ENCODE data around the gene OR5V1.
"Not testable (repeated sequence)": the region's sequence is repeated elsewhere in the genome, so short reads cannot be mapped to it uniquely, and the experiment has no call there.

DNA sequence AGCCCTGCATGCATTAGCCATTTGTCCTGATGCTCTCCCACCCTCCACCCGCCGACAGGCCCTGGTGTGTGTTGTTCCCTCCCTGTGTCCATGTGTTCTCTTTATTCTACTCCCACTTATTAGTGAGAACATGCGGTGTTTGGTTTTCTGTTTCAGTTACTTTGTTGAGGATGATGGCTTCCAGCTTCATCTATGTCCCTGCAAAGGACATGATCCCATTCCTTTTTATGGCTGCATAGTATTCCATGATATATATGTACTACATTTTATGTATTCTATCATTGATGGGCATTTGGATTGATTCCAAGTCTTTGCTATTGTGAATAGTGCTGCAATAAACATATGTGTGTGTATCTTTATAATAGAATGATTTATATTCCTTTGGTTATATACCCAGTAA, 19.3 kb downstream of the OR5V1 start:
- TF ChIP-seq, protein P1, sequence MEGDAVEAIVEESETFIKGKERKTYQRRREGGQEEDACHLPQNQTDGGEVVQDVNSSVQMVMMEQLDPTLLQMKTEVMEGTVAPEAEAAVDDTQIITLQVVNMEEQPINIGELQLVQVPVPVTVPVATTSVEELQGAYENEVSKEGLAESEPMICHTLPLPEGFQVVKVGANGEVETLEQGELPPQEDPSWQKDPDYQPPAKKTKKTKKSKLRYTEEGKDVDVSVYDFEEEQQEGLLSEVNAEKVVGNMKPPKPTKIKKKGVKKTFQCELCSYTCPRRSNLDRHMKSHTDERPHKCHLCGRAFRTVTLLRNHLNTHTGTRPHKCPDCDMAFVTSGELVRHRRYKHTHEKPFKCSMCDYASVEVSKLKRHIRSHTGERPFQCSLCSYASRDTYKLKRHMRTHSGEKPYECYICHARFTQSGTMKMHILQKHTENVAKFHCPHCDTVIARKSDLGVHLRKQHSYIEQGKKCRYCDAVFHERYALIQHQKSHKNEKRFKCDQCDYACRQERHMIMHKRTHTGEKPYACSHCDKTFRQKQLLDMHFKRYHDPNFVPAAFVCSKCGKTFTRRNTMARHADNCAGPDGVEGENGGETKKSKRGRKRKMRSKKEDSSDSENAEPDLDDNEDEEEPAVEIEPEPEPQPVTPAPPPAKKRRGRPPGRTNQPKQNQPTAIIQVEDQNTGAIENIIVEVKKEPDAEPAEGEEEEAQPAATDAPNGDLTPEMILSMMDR (IDR thresholded peaks at IDR 0.05; ENCODE audit: low read length), result not testable (repeated sequence)
- TF ChIP-seq EZH2 (IDR thresholded peaks at IDR 0.05; ENCODE audit: borderline replicate concordance, low read length), result not testable (repeated sequence)
